Body of pancreas (tissue), 4 donors: ENCODE results near the gene FOXL3.

Experiments
- CTCF ChIP-seq, 7 experiments: fragments of 450-650 bp in 4 of 7; fragments of 200-600 bp in 3 of 7; sonication (generic) in 3 of 7; IDR thresholded peaks; one replicate each; pipeline ENCODE4 v1.5.1; 2016 to 2019; ENCODE audit warnings: antibody characterized with exemption in 7 of 7
- POLR2A ChIP-seq, 3 donors: fragments of 450-650 bp; IDR thresholded peaks; one replicate each; pipeline ENCODE4 v1.6.1; 2016; ENCODE audit warnings: antibody characterized with exemption in 3 of 3, mild to moderate bottlenecking in 2 of 3

GRCh38 chr7:304574-305409 lies 14.8 kb downstream of the FOXL3 start:
- TF ChIP-seq POLR2A (IDR thresholded peaks at IDR 0.05), result no peak
- TF ChIP-seq CTCF (IDR thresholded peaks at IDR 0.05), result no peak
